Measurements from ENCODE around the gene LRRC2. TPM values are rescaled to one million over a fixed set of nuclear protein-coding genes. Genes with fewer than 3 reads are reported as not detected.

The LRRC2 gene
- total and polyA plus RNA-seq, 2 donors (not counting 3 experiments of a cell fraction or from before 2014, with no cell fraction given), result 0.14 to 0.73 TPM

- intact Hi-C loops (cut with micrococcal nuclease), result loop anchor here (1.0 to 10.0 kb wide), 6 partner anchors 41 to 282 kb away; partner anchors contain the start of genes CCR5 and RTP3
- DNase-seq (ENCODE audit: low read depth, low spot score), result peak; percentile 84
- H3K4me2 ChIP-seq (ENCODE audit: insufficient read depth, low read length), result peak overlapping the region; percentile 86
- FAIRE-seq, result peak; percentile 96
- no peaks in the 10 kb centered on the region for H3K79me2 ChIP-seq (ENCODE audit: control insufficient read depth, insufficient read depth, low read length)
- peak overlapping the region; percentile 90 for H2AFZ ChIP-seq (ENCODE audit: low read depth, low read length)
- peak overlapping the region; percentile 6 for H3K27ac ChIP-seq (ENCODE audit: insufficient read depth, low read depth, low read length)
- H3K9ac ChIP-seq (replicated peaks; ENCODE audit: extremely low read depth, insufficient read depth, low read length), result peak overlapping the region; percentile 66
- no peaks in the 10 kb centered on the region for H4K20me1 ChIP-seq (replicated peaks; ENCODE audit: control insufficient read depth, extremely low read depth, insufficient read depth, low read length)
- dilution Hi-C loops (cut with MboI; ENCODE audit: extremely low pct_ligation_motif_present, low sequenced_read_pairs), result no loop called here
- H3K9me3 ChIP-seq (replicated peaks; ENCODE audit: control insufficient read depth, insufficient read depth, low read length), result no peaks in the 10 kb centered on the region
- TF ChIP-seq POLR2AphosphoS5 (IDR thresholded peaks at IDR 0.05; ENCODE audit: insufficient read depth, low read depth, low read length), result peak; percentile 32
- TF ChIP-seq CTCF (IDR thresholded peaks at IDR 0.05; ENCODE audit: extremely low read depth in 1 of 2, insufficient read depth in 1 of 2, low read depth in 1 of 2, low read length in 2 of 2), result peak; percentile 69 to 85
- no peak for TF ChIP-seq GATA2 (IDR thresholded peaks at IDR 0.05; ENCODE audit: insufficient read depth, insufficient read length, low read depth, low read length)
- peak overlapping the region; percentile 32 to 71 (median 34) for H3K4me3 ChIP-seq (replicated peaks in 1 of 3; ENCODE audit: insufficient read depth in 1 of 3, low read depth in 1 of 3, low read length in 3 of 3)
- no peaks in the 10 kb centered on the region for H3K27me3 ChIP-seq (ENCODE audit: control insufficient read depth in 2 of 2, insufficient read depth in 2 of 2, low read length in 2 of 2)
- H3K4me1 ChIP-seq (ENCODE audit: control insufficient read depth, extremely low read depth, insufficient read depth, low read length), result peaks cover 23% of the 10 kb centered on the region
- H3K36me3 ChIP-seq (ENCODE audit: control insufficient read depth in 2 of 2, extremely low read depth in 1 of 2, insufficient read depth in 2 of 2, low read length in 2 of 2), result no peaks in the 10 kb centered on the region
- no TSS peak for BruUV-seq (replicated peaks)
- H3K9me1 ChIP-seq (replicated peaks; ENCODE audit: control insufficient read depth, extremely low read depth, insufficient read depth, low read length), result no peaks in the 10 kb centered on the region
- CTCF ChIA-PET, result interaction anchor here (0.7 to 4.7 kb wide), 24 partner anchors 8 to 620 kb away, joined by 3 to 225 read pairs (median 4); partner anchors contain the start of gene RTP3
- POLR2A ChIA-PET, result interaction anchor here (0.6 to 1.3 kb wide), 2 partner anchors 42 to 70 kb away, joined by 4 to 5 read pairs; no protein-coding TSS in a partner anchor
Measured at GRCh38 chr3:46558184-46559043, 7.7 kb downstream of the LRRC2 start.
